Coronary artery (tissue), 2 donors: ENCODE results near the gene TGIF1.

Experiments used
- DNase-seq: peaks from one replicate; pipeline ENCODE4 v3.0.0-alpha.2; 2017; ENCODE audit warnings: low spot score
- H3K27ac ChIP-seq, 2 donors: fragments of 200-600 bp; sonication (generic); one replicate each; pipeline ENCODE4 v1.5.1; 2016 to 2019
- H3K4me3 ChIP-seq: fragments of 200-600 bp; sonication (generic); 2 replicates; pipeline ENCODE4 v1.5.1; 2016; ENCODE audit warnings: mild to moderate bottlenecking, moderate library complexity
- CTCF ChIP-seq: fragments of 200-600 bp; sonication (generic); IDR thresholded peaks from one replicate; pipeline ENCODE4 v1.5.1; 2019; ENCODE audit warnings: antibody characterized with exemption

TGIF1 gene

DNA sequence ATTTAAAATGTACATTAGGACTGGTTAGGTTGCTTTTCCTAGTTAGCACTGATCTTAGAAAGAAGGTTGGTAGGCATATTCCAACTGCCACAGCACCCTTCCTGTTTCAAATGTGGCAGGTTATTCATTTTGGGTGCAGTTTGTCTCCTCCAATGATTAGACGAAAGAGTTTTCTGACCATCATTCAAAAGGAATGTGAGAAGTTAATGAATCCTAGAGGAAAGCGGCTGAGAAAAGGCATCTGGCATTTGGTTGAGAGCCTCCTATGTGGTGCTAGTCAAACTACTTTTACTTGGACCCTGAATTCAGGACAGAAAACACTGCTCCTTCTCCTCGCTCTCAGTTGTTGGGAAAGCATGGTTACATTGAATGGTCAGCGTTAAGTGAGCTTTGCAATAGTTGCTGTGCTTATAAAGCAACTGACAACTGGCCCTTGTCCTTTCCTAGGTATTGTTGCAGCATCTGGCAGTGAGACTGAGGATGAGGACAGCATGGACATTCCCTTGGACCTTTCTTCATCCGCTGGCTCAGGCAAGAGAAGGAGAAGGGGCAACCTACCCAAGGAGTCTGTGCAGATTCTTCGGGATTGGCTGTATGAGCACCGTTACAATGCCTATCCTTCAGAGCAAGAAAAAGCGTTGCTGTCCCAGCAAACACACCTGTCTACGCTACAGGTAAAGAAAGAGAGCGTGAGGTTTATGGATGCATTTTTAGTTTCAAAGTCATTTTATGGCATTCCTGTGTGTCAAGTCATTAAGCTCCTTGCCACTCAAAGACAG, 6.1 kb downstream of the TGIF1 start:
- Histone ChIP-seq H3K27ac (no peak overlapping the region), H3K4me3 (no peak overlapping the region)
- DNase-seq = no peak
- TF ChIP-seq CTCF = no peak

DNA sequence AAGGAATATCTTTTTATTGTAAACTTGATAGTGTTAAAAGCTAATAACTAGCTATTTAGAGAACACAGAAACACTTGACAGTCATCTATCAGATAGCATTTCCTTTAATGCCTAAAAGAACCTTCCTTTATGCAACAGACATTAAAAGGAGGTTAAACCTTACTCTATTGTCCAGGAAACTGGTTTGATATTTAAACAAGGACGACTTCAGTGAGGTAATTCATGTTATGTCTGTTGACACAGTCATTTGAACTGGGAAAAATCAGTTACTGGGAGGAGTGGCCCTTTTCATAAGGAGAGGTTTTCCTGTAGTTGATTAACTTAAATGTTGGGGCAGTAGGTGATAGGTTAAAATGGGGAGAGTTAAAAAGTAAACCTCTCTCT, 6.7 kb downstream of the TGIF1 start:
- H3K27ac ChIP-seq = no peak overlapping the region
- DNase-seq = no peak
- no peak for TF ChIP-seq CTCF
- H3K4me3 ChIP-seq = no peak overlapping the region

GRCh38 chr18:3457261-3457724, 7.3 kb downstream of the TGIF1 start:
- no peak for TF ChIP-seq CTCF

GRCh38 chr18:3458378-3458777, 8.4 kb downstream of the TGIF1 start:
- H3K27ac ChIP-seq = peak overlapping the region in 1 of 2 donors; percentile 4
- no peak for TF ChIP-seq CTCF

More at GRCh38 chr18:3457261-3457724, 7.3 kb downstream of the TGIF1 start:
- no peak overlapping the region for H3K27ac ChIP-seq
- H3K4me3 ChIP-seq = no peak overlapping the region
- no peak for DNase-seq

GRCh38 chr18:3458952-3459853, 9.2 kb downstream of the TGIF1 start:
- Histone ChIP-seq H3K4me3 (no peak overlapping the region), H3K27ac (peak overlapping the region in 1 of 2 donors; percentile 4)
- no peak for DNase-seq
- no peak for TF ChIP-seq CTCF

More at GRCh38 chr18:3458378-3458777, 8.4 kb downstream of the TGIF1 start:
- no peak overlapping the region for H3K4me3 ChIP-seq
- no peak for DNase-seq

DNA sequence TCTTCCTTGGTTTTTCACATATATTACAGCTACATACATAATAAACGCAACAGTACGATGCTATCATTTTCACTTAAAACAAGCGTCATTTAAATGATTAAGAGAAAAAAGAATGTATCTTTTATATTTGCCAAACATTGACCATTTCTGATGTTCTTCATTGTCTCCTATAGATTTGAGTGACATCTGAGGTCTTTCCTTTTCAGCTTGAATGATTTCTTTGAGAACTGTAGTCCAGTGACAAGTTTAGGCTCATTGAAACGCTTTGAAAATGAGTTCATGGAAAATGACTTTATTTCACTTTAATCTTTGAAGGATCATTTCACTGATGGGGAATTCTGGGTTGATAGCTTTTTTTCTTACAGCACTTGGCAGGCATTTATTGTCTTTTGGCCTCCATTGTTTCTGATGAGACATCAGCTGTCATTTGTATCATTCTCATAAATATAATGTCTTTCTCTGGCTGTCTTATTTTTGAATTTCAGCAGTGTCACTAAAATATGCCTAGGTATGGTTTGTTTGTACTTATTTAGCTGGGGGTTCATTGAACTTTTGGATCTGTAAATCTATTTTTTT, 10.9 kb downstream of the TGIF1 start:
- no peak for DNase-seq
- H3K4me3 ChIP-seq = no peak overlapping the region
- no peak for TF ChIP-seq CTCF
- no peak overlapping the region for H3K27ac ChIP-seq
